H1 (cell line): Measurements from ENCODE around the gene CLEC1A.

Experiments
- BCL11A ChIP-seq, 2 experiments: IDR thresholded peaks; one replicate each; pipeline ENCODE4 v1.6.1; 2011; ENCODE audit warnings: low read depth in 2 of 2, low read length in 2 of 2, mild to moderate bottlenecking in 2 of 2
- CHD2 ChIP-seq: IDR thresholded peaks from 2 replicates; pipeline ENCODE4 v1.6.1; 2012; ENCODE audit warnings: low read length, improper control_type of control experiment
- CTCF ChIP-seq, 3 experiments: IDR thresholded peaks; 1 replicate in 2 of 3; 2 replicates in 1 of 3; pipeline versions ENCODE4 v1.5.1 to v1.6.1; 2011; ENCODE audit warnings: low read length in 3 of 3, mild to moderate bottlenecking in 3 of 3, inconsistent platforms in 2 of 3, low read depth in 1 of 3, moderate library complexity in 1 of 3; ENCODE audit not compliant: insufficient read depth in 1 of 3; ENCODE audit errors: control extremely low read depth in 1 of 3
- JUND ChIP-seq: IDR thresholded peaks from 2 replicates; pipeline ENCODE4 v1.6.1; 2011; ENCODE audit warnings: mild to moderate bottlenecking, improper control_type of control experiment, low read length
- POLR2A ChIP-seq, 2 experiments: IDR thresholded peaks; 1 replicate in 1 of 2; 2 replicates in 1 of 2; pipeline ENCODE4 v1.6.1; 2011; ENCODE audit warnings: low read depth in 2 of 2, low read length in 2 of 2, mild to moderate bottlenecking in 2 of 2; ENCODE audit errors: control extremely low read depth in 1 of 2
- RBBP5 ChIP-seq: IDR thresholded peaks from 2 replicates; pipeline ENCODE4 v1.7.1; 2012; ENCODE audit warnings: low read depth, mild to moderate bottlenecking, inconsistent platforms, low read length, moderate library complexity, borderline replicate concordance
- RFX5 ChIP-seq: IDR thresholded peaks from 2 replicates; pipeline ENCODE4 v1.6.1; 2011; ENCODE audit warnings: low read depth, low read length, improper control_type of control experiment, borderline replicate concordance
- TAF7 ChIP-seq: optimal IDR thresholded peaks from 2 replicates; pipeline ENCODE3; 2011; ENCODE audit warnings: low read depth, mild to moderate bottlenecking, inconsistent platforms, low read length, moderate library complexity, borderline replicate concordance
- USF2 ChIP-seq: IDR thresholded peaks from 2 replicates; pipeline ENCODE4 v1.6.1; 2011; ENCODE audit warnings: low read length, improper control_type of control experiment
- YY1 ChIP-seq: IDR thresholded peaks from 2 replicates; pipeline ENCODE4 v1.6.1; 2011; ENCODE audit warnings: low read depth, mild to moderate bottlenecking, low read length

- TF ChIP-seq CTCF (IDR thresholded peaks at IDR 0.05; ENCODE audit: control extremely low read depth in 1 of 3, insufficient read depth in 1 of 3, low read depth in 1 of 3, low read length in 3 of 3) (no peak), RBBP5 (no peak), RFX5 (no peak), YY1 (no peak), POLR2A (IDR thresholded peaks at IDR 0.05; ENCODE audit: control extremely low read depth in 1 of 2, low read depth in 2 of 2, low read length in 2 of 2) (no peak), CHD2 (no peak), TAF7 (no peak), USF2 (no peak), BCL11A (IDR thresholded peaks at IDR 0.05; ENCODE audit: low read depth in 2 of 2, low read length in 2 of 2) (no peak), JUND (no peak)
Measured at GRCh38 chr12:10119066-10119465, 20.3 kb upstream of the CLEC1A start.
